ENCODE results near the gene FBXL17. TPM values are rescaled to one million over a fixed set of nuclear protein-coding genes. Genes with fewer than 3 reads are reported as not detected.

Gene FBXL17
- total RNA-seq, 4 donors from 2014 or later = 14.9 to 62.5 (median 20.6) TPM

DNA sequence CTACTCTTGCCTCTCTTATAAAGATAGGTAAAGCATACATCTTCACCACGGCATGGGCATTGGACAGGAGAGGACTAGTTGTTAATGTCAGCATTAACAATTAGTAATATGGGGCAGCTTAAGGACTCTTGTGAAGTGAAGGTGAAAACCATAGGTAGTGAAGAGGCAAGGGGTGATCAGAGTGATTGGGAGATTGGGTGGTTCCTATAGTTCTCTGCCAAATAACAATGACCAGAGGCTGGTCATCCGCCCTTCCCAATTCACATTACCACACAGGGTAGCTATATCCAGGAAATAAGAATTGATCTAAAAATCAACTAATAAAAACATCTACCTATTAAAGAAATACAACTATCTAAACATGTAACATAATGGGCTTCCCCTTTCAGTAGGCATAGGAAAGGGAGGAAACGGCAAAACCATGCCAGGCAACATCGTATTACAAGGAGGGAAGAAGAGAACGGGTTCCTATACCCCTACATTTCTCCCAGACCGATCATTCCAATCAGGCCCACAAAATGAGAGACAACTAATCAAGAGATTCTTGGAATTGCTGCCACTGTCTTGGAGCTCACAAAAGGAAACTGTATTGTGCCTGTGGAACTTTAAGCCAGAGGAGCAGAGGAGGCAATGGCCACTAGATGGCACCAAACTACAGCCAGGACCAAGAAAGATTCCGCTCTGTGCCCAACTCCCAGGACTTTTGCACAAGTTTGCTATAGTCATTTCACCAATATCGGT is 121.6 kb downstream of the FBXL17 start:
- H3K4me1 ChIP-seq = peaks cover 5% of the 10 kb centered on the region
- WGBS = 43% methylated on average over 8 of the region's 8 CpGs
- no peaks in the 10 kb centered on the region for H3K36me3 ChIP-seq
- no peak overlapping the region for H3K4me3 ChIP-seq
- no peaks in the 10 kb centered on the region for H3K9me3 ChIP-seq
- no peak for TF ChIP-seq POLR2A (IDR thresholded peaks at IDR 0.05)
- TF ChIP-seq POLR2AphosphoS5 (IDR thresholded peaks at IDR 0.05) = no peak
- peak; percentile 56 to 92 for TF ChIP-seq CTCF (IDR thresholded peaks at IDR 0.05)
- TF ChIP-seq EP300 (IDR thresholded peaks at IDR 0.05) = no peak
- H3K27ac ChIP-seq = no peak overlapping the region
- peak in 1 of 2 donors; percentile 70 for DNase-seq (ENCODE audit: low spot score in 2 of 2)
- no peaks in the 10 kb centered on the region for H3K27me3 ChIP-seq

- H3K4me1 ChIP-seq = peaks cover 5% of the 10 kb centered on the region
- WGBS = 54% methylated on average over 1 of the region's 1 CpG
- H3K9me3 ChIP-seq = no peaks in the 10 kb centered on the region
- H3K27ac ChIP-seq = no peak overlapping the region
- H3K36me3 ChIP-seq = no peaks in the 10 kb centered on the region
- no peaks in the 10 kb centered on the region for H3K27me3 ChIP-seq
- TF ChIP-seq CTCF (IDR thresholded peaks at IDR 0.05) = no peak
- no peak for TF ChIP-seq POLR2A (IDR thresholded peaks at IDR 0.05)
- TF ChIP-seq EP300 (IDR thresholded peaks at IDR 0.05) = no peak
- TF ChIP-seq POLR2AphosphoS5 (IDR thresholded peaks at IDR 0.05) = no peak
- no peak for DNase-seq (ENCODE audit: low spot score in 2 of 2)
- no peak overlapping the region for H3K4me3 ChIP-seq
These were observed 122.6 kb downstream of the FBXL17 start for GRCh38 chr5:108259306-108259705.

GRCh38 chr5:108257996-108258395 is 123.9 kb downstream of the FBXL17 start:
- Histone ChIP-seq H3K36me3 (no peaks in the 10 kb centered on the region), H3K4me1 (peaks cover 5% of the 10 kb centered on the region), H3K27me3 (no peaks in the 10 kb centered on the region), H3K9me3 (no peaks in the 10 kb centered on the region), H3K27ac (no peak overlapping the region), H3K4me3 (no peak overlapping the region)
- TF ChIP-seq POLR2A (IDR thresholded peaks at IDR 0.05) (no peak), CTCF (IDR thresholded peaks at IDR 0.05) (no peak), POLR2AphosphoS5 (IDR thresholded peaks at IDR 0.05) (no peak), EP300 (IDR thresholded peaks at IDR 0.05) (no peak)
- WGBS = 82% methylated on average over 3 of the region's 3 CpGs
- DNase-seq (ENCODE audit: low spot score in 2 of 2) = no peak

GRCh38 chr5:108255468-108255867 is 126.4 kb downstream of the FBXL17 start:
- no peak overlapping the region for H3K4me3 ChIP-seq
- no peaks in the 10 kb centered on the region for H3K27me3 ChIP-seq
- H3K4me1 ChIP-seq = peaks cover 5% of the 10 kb centered on the region
- WGBS = 95% methylated on average over 2 of the region's 2 CpGs
- no peak overlapping the region for H3K27ac ChIP-seq
- no peaks in the 10 kb centered on the region for H3K36me3 ChIP-seq
- no peak for TF ChIP-seq CTCF (IDR thresholded peaks at IDR 0.05)
- TF ChIP-seq POLR2A (IDR thresholded peaks at IDR 0.05) = no peak
- no peak for TF ChIP-seq POLR2AphosphoS5 (IDR thresholded peaks at IDR 0.05)
- no peak for TF ChIP-seq EP300 (IDR thresholded peaks at IDR 0.05)
- no peak for DNase-seq (ENCODE audit: low spot score in 2 of 2)
- H3K9me3 ChIP-seq = no peaks in the 10 kb centered on the region

GRCh38 chr5:108251350-108251749 is 130.5 kb downstream of the FBXL17 start:
- Histone ChIP-seq H3K36me3 (no peaks in the 10 kb centered on the region), H3K27me3 (no peaks in the 10 kb centered on the region), H3K4me1 (no peaks in the 10 kb centered on the region), H3K27ac (no peak overlapping the region), H3K9me3 (no peaks in the 10 kb centered on the region), H3K4me3 (no peak overlapping the region)
- no peak for DNase-seq (ENCODE audit: low spot score in 2 of 2)
- TF ChIP-seq POLR2A (IDR thresholded peaks at IDR 0.05) (no peak), POLR2AphosphoS5 (IDR thresholded peaks at IDR 0.05) (no peak), EP300 (IDR thresholded peaks at IDR 0.05) (no peak), CTCF (IDR thresholded peaks at IDR 0.05) (no peak)
- 87% methylated on average over 1 of the region's 1 CpG for WGBS
